GM21723 (cell line): Measurements from ENCODE around the gene SKIC8.

Experiments used
- ATAC-seq: cut with Tn5 transposase; IDR thresholded peaks from one replicate; pipeline ENCODE4 v1.9.1; 2021; ENCODE audit warnings: mild to moderate bottlenecking, moderate library complexity; ENCODE audit not compliant: unreplicated experiment

The SKIC8 gene

DNA sequence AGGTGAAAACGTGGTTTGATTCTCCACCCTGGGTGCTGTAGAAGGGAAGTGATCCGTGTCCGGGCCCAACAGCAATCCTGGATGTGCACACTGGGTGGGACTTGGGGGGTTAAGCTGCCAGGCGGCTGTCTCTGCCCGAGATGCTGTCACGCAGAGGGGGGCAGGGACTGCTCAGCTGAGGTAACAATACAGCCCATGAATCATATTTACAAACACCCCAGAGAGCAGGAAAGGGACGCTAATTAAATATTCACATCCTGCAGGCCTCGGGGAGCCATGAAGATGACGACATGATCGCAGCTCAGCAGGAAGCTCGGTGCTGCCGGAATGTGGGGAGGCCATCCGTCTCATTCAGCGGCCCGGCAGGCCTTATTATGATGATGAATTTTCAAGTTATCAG, 22.8 kb upstream of the SKIC8 start:
- no peak for ATAC-seq

DNA sequence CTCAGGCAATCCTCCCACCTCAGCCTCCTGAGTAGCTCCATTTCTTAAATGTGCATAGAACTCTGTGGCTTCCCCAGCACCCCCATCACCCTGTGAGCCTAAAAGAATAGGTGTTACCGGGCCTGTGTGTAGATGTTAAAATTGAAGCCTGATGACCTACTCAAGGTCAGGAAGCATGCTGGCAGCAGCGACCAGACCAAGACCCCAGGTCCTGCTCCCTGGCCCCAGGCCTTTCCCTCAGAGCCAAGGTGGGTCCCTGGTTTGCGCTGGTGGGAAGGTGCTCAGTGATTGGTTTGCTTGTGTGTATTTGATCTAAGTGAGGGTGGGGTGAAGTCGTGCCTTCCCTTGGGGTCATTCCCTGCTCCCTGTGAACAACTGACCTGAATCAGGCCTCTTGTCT, 22.4 kb upstream of the SKIC8 start:
- ATAC-seq, result no peak

GRCh38 chr15:78321041-78321570, 21.7 kb upstream of the SKIC8 start:
- no peak for ATAC-seq

DNA sequence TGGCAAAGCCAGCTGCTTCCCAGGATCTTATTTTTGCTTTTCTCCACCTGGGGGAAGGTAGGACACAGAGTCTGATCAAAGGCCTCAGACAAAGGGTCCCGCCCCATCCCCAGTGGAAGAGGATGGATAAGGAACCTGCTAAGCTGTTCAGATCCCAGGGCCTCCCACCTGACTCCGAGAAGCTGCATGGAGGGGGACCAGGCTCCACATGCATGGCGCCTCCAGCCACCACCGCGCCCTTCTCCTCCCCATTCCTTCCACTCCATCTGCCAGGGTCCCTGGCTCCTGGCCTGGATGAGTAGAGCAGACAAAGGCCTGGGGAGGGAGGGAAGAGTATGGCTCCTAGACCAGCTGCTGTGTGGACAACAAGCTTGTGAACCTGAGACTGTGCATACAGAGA, 20.8 kb upstream of the SKIC8 start:
- no peak for ATAC-seq

- no peak for ATAC-seq
Measured at GRCh38 chr15:78319588-78319987, 20.2 kb upstream of the SKIC8 start.

GRCh38 chr15:78317145-78317836, 17.9 kb upstream of the SKIC8 start:
- no peak for ATAC-seq

GRCh38 chr15:78316283-78317083, 17.1 kb upstream of the SKIC8 start:
- ATAC-seq, result no peak

DNA sequence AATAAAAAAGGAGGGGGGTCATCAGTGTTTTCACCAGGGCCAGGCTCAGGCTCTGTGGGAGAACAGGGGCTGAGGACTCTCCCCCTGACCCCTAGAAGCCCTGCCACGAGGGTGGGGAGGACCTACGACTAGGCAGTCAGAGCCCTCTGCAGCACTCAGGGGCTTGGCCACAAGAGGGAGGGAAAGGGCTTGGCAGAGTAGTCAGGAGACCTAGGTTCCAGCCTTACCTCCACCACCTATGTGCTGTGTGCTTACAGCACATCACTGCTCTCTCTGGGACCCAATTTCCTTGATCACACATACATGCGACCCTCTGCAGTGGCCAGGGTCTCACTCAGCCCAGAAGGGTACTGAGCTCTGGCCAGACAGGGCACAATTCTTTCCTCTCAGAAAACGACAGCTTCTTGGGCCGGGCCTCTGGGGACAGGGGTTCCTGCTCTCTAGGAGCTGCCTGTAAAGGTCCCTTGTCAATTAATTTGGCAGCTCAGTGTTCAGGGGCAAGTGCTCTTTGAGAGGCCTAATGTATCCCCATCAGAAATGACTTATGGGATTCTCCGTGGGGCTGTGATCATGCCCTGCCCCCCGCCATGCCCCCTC, 16.4 kb upstream of the SKIC8 start:
- no peak for ATAC-seq

DNA sequence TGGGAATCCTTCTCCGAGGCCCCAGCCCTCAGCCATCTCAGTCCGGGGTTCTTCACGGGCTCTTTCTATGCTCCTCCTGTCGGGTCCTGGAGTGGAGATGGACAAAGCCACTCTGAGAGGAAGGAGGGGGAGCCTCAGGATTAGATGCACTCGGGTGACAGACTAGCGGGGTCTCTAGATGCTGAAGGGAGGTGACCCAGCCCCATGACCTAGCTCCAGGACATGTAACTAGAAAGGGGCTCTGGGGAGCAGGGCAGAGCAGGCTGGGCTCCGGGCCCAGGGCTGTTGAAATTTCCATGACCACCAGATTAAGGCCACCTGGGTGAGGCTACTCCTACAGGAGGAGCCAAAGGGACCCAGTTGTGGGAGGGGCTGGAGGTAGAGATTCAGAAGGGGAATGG, 14.8 kb upstream of the SKIC8 start:
- no peak for ATAC-seq

GRCh38 chr15:78313383-78313782, 14.0 kb upstream of the SKIC8 start:
- no peak for ATAC-seq

DNA sequence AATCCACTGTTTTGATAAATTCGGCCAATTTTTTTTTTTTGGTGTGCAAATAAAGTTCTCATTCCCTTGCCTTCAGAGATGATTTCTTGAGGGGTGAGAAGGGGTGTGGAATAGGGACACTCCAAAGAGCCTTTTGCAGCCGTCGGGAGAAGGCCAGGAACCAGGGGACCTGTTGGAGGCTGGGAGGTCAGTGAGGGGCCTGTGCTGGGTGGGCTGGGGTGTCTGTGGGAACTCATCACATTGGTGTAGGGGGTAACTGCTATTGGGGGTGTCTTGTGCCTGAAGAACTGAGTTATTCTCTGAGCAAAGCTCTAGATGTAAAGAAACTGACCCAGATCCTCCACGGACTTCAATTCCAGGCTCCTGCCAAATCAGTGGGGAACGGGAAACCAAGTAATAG, 13.5 kb upstream of the SKIC8 start:
- no peak for ATAC-seq

- no peak for ATAC-seq
Measured at GRCh38 chr15:78312536-78312935, 13.1 kb upstream of the SKIC8 start.

GRCh38 chr15:78311292-78311691, 11.9 kb upstream of the SKIC8 start:
- no peak for ATAC-seq

DNA sequence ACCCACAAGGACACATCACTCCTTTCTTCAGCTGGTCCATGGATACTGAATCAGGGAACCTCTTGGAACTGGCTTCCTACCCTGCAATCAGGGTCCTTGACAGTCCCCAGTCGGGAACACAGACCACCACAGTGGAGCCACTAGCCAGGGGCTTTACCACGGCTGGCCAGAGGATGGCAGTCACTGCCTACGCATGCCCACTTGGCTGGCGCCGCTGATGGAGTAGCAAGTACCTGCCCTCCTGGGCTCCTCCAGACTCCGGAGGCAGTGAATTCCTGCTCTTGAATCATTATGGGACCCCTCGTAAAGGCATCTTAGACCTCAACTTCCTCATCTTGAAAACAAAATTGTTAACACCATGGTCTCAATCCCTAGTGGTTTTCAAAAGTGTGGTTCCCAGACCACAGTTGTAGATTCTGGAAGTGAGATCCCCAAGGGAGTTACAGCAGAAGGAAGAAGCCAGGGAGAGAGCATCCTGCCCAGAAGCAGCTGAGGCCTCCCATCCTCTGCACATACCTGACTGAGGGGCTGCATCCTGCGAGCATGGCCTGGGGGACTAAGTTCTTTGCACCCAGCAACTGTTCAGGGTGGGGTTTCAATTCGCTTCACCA, 9.1 kb upstream of the SKIC8 start:
- ATAC-seq, result no peak

DNA sequence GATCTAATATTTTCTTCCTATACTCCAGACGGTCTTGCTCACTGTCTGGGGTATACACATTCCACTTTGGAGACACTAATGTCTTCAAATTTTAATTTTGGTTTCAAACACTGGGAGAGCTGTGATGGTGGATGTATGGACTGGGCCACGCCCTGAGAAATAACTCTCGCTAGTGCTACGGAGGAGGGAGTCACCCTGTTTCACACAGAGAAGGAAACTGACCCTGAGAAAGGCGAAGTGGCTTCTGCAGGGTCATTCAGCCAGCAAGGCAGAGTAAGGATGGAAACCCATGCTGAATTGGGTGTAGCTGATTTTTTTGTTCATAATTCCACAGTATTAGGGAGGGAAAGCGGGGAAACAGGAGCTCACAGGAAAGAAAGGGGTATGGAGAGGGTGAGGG, 8.6 kb upstream of the SKIC8 start:
- no peak for ATAC-seq

DNA sequence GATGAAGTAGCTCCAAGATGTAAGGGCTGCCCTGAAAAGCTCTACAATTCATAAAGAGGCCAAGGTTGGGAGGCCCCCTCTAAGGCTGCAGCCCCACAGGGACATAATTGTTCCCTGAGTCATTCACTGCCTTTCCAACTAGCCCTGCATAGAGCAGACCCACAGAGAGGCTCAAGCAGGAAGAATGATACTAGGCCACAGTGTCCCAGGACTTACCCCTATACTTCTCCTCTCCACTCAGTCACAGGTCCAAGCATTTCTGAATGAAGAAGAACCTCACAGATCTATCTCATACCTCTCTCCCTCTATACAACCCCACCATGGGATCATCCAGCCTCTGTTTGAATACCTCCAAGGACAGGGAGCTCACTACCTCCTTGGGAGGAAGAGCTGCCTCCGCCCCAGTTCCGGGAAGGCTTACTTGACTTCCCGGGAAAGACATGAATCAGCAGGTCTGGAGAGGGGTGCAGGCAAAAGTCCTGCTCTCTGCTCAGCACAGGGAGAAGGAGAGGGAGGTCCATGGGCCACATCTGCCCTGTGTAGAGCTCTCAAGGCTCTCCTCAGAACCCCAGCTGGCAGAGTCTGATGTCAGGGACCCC, 6.9 kb upstream of the SKIC8 start:
- ATAC-seq, result no peak

- ATAC-seq, result no peak
Measured at GRCh38 chr15:78304216-78305066, 5.0 kb upstream of the SKIC8 start.

DNA sequence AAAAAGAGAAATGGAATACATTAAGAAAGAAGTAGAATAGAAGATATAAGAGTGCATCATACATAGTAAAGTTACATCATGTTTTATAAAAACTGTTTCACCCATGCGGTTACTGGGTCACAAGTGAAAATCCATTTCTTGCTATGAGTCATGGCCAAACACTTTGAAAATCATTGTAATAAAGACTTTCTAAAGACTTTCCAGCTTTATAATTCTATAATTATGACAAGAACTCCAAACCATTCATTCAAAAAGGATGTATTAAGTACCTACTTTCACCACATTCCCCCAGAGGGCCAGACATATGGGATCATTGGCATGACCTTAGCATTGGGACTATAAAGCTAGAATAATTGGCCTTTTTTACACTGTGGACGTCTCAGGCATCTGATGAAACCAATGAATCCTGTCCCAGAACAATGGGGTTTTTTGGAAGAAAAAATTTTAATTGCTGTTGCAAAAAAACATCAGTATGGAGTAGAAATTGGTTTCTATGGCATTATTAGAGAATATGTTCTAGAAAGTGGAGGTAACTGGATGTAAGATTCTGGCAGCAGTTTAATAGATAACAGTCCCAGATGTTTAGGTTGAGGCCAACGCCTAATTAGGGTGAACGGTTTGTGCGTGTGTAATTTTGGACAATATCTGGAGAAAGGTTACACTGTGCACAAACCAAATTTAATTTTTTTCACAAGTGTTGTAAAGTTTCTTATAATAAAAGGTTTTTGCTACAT, 3.3 kb upstream of the SKIC8 start:
- no peak for ATAC-seq

DNA sequence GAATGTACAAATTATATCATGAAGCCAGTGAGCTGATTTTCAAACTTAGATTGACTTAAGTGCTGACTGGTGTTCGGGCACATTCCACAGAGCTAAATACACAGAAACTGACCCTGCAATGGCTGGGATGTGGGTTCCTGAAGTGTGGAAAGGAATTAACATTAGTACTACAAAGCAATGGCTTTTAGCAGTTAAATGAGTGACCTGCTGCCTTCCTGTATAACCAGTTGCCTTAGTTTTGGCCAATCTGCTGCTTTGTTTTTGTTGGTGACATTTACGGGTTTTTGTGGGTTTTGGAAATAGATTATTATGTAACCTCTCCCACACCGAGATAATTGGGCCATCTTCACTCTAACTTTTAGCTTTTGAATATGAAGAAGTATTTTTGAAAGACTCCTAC, 2.4 kb upstream of the SKIC8 start:
- ATAC-seq, result no peak

DNA sequence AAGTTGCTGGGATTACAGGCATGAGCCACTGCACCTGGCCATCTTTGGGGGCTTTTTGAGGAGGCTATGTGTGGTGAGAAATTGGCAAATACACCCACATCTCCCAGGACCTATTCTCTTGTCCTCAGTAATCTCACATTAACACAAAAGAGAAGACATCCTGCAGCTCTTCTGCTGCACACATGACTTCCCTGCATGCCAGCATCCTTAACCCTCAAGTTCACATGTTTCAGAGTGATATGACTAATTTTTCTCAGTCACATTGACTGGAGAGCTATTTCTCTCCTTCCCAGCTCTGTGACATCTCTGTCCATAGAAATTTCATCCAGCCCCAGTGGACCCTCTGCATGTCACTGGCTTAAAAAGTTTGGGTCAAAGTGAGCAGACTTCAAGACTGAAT, 1.9 kb upstream of the SKIC8 start:
- no peak for ATAC-seq
